Measurements from ENCODE around the gene PTPRA.

The PTPRA gene

DNA sequence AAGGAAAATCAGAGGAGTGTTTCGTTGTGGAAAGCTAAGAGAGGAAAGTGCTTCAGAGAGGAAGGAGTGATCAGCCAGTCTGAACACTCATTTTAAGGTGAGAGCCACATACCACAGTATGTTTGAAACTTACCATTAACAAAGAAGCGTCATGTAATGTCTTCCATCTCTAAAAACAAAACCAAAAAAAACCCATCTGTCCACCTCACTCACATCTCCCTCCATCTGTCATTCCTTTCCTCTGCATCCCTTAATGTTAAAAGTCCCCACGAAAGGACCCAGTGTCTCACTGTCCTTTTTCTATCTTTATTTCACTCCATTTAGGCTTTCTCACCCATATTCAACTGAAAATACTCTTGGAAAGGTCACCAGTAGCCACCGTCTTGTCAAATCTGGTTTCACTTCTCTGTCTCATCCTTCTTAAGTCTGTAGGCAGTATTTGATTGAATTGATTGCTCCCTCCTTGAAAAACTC, 110.8 kb downstream of the PTPRA start:
- DNase-seq (ENCODE audit: low read depth) = no peak
- no peaks in the 10 kb centered on the region for H3K27me3 ChIP-seq (replicated peaks; ENCODE audit: control insufficient read depth, insufficient read depth, low read length)
- H3K4me3 ChIP-seq (ENCODE audit: low read length) = no peak overlapping the region
- no peaks in the 10 kb centered on the region for H3K9me3 ChIP-seq (ENCODE audit: control insufficient read depth, low read length)
- no peak overlapping the region for H3K9ac ChIP-seq (ENCODE audit: low read length)
- peaks cover 24% of the 10 kb centered on the region for H3K36me3 ChIP-seq (ENCODE audit: control insufficient read depth, insufficient read depth, low read length, severe bottlenecking)
- peaks cover 36% of the 10 kb centered on the region for H3K4me1 ChIP-seq (ENCODE audit: control insufficient read depth, insufficient read depth, low read length)

DNA sequence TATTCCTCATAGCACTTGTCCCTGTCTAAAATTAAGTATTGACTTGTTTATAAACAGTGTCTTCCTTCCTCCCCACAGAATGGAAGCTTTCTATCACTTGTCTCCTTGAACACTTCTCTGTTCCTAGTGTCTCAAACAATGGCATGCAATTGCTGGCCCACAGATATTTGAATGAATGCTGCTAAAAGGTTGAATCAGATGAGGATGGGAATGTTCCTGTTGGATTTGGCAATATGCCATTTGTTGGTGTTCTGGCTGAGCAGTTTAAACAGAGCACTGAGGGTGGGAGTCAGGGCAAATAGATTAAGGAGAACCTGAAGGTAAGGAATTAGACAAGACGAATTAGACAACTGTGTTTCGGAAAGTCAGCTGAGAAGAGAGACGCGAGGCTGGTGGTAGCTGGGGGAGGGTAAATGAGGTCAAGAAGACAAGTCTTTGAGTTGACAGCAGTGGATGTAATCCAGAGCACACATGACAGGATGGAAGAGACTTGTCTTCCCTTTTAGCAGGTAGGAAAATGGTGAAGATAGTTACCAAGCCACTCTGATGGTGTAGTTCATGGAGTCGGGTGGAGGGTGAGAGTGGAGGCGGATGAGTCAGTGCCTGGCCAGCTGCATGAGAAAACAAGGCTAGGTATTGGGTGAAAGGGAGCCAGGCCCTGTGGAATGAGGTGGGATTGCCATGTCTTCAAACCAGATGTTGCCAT, 111.8 kb downstream of the PTPRA start:
- peak; percentile 43 for DNase-seq (ENCODE audit: low read depth)
- H3K36me3 ChIP-seq (ENCODE audit: control insufficient read depth, insufficient read depth, low read length, severe bottlenecking) = peaks cover 34% of the 10 kb centered on the region
- peaks cover 36% of the 10 kb centered on the region for H3K4me1 ChIP-seq (ENCODE audit: control insufficient read depth, insufficient read depth, low read length)
- peak overlapping the region; percentile 10 for H3K4me3 ChIP-seq (ENCODE audit: low read length)
- H3K27me3 ChIP-seq (replicated peaks; ENCODE audit: control insufficient read depth, insufficient read depth, low read length) = no peaks in the 10 kb centered on the region
- H3K9me3 ChIP-seq (ENCODE audit: control insufficient read depth, low read length) = no peaks in the 10 kb centered on the region
- H3K9ac ChIP-seq (ENCODE audit: low read length) = no peak overlapping the region

DNA sequence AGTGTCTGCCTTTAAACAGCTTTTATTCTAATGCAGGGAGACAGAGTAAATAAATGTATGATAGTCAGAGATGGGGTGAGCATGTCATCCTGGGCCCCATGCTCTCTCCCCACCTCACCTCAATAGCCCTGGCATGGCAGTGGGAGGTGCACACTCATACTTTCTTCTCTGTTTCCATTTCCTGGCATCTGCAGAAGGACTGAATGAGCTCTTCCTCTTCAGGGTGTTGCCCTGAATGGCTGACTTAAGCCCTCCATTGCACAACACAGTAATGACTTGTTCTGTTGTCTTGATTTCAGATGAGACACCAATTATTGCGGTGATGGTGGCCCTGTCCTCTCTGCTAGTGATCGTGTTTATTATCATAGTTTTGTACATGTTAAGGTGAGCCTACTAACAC, 113.2 kb downstream of the PTPRA start:
- peak; percentile 40 for DNase-seq (ENCODE audit: low read depth)
- Histone ChIP-seq H3K27me3 (replicated peaks; ENCODE audit: control insufficient read depth, insufficient read depth, low read length) (no peaks in the 10 kb centered on the region), H3K36me3 (ENCODE audit: control insufficient read depth, insufficient read depth, low read length, severe bottlenecking) (peaks cover 45% of the 10 kb centered on the region), H3K9me3 (ENCODE audit: control insufficient read depth, low read length) (no peaks in the 10 kb centered on the region), H3K9ac (ENCODE audit: low read length) (no peak overlapping the region), H3K4me1 (ENCODE audit: control insufficient read depth, insufficient read depth, low read length) (peaks cover 36% of the 10 kb centered on the region), H3K4me3 (ENCODE audit: low read length) (no peak overlapping the region)

DNA sequence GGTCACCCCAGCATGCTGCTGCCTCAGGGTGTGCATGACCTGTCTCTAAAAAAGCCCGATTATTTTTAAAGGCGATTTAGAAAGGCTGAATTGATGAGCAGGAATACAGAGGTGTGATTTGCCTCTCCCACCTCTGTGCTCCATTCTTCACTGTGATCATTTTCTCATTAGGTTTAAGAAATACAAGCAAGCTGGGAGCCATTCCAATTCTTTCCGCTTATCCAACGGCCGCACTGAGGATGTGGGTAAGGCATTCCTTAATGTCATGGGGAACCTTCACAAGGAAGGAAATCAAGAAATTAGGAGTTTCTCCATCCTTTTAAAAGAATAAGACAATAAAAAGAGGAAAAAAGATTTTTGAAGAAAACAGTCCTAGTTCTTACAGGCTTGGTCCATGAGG, 114.6 kb downstream of the PTPRA start:
- Histone ChIP-seq H3K4me1 (ENCODE audit: control insufficient read depth, insufficient read depth, low read length) (peaks cover 36% of the 10 kb centered on the region), H3K27me3 (replicated peaks; ENCODE audit: control insufficient read depth, insufficient read depth, low read length) (no peaks in the 10 kb centered on the region), H3K9me3 (ENCODE audit: control insufficient read depth, low read length) (no peaks in the 10 kb centered on the region), H3K4me3 (ENCODE audit: low read length) (no peak overlapping the region), H3K36me3 (ENCODE audit: control insufficient read depth, insufficient read depth, low read length, severe bottlenecking) (peaks cover 56% of the 10 kb centered on the region), H3K9ac (ENCODE audit: low read length) (no peak overlapping the region)
- DNase-seq (ENCODE audit: low read depth) = no peak

DNA sequence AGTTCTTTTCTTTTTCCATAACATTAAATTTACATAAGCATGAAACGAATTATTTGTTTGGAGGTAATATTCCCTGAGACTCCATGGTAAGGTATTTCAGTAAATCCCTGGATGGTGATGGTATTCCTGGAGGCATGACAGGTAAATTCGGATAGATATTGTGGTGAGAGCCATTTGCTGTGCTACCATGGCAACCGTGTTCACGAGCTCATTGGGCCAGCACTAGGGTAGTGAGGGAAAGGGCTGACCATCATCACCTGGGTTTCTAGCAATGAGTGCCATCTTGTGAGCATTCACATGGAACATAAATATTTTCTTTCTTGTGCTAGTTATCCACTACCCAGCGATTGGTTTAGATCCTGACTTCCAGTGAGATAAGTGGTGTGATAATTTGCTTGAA, 118.3 kb downstream of the PTPRA start:
- DNase-seq (ENCODE audit: low read depth) = no peak
- H3K4me1 ChIP-seq (ENCODE audit: control insufficient read depth, insufficient read depth, low read length) = peaks cover 7% of the 10 kb centered on the region
- no peak overlapping the region for H3K4me3 ChIP-seq (ENCODE audit: low read length)
- no peak overlapping the region for H3K9ac ChIP-seq (ENCODE audit: low read length)
- no peaks in the 10 kb centered on the region for H3K9me3 ChIP-seq (ENCODE audit: control insufficient read depth, low read length)
- no peaks in the 10 kb centered on the region for H3K27me3 ChIP-seq (replicated peaks; ENCODE audit: control insufficient read depth, insufficient read depth, low read length)
- peaks cover 88% of the 10 kb centered on the region for H3K36me3 ChIP-seq (ENCODE audit: control insufficient read depth, insufficient read depth, low read length, severe bottlenecking)

DNA sequence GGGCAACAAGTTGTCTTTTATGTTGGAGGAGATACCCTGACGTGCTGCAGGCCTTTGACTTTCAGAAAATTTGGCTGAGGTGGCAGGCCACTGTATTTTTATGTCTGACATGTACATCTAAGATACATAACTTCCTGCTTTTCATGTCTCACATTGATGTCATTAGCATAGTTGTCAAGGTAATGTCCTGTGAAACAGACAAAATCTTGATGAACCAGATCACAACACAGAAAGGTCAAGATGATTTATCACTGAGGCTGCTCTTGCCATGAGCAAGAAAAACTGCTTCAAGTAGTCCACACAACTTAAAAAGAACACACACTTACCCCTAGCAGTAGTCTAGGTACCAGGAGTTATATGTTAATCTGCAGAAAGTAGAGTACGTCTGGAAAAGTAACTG, 120.0 kb downstream of the PTPRA start:
- Histone ChIP-seq H3K9ac (ENCODE audit: low read length) (no peak overlapping the region), H3K36me3 (ENCODE audit: control insufficient read depth, insufficient read depth, low read length, severe bottlenecking) (peaks cover 76% of the 10 kb centered on the region), H3K4me1 (ENCODE audit: control insufficient read depth, insufficient read depth, low read length) (no peaks in the 10 kb centered on the region), H3K27me3 (replicated peaks; ENCODE audit: control insufficient read depth, insufficient read depth, low read length) (no peaks in the 10 kb centered on the region), H3K4me3 (ENCODE audit: low read length) (no peak overlapping the region), H3K9me3 (ENCODE audit: control insufficient read depth, low read length) (no peaks in the 10 kb centered on the region)
- DNase-seq (ENCODE audit: low read depth) = no peak

DNA sequence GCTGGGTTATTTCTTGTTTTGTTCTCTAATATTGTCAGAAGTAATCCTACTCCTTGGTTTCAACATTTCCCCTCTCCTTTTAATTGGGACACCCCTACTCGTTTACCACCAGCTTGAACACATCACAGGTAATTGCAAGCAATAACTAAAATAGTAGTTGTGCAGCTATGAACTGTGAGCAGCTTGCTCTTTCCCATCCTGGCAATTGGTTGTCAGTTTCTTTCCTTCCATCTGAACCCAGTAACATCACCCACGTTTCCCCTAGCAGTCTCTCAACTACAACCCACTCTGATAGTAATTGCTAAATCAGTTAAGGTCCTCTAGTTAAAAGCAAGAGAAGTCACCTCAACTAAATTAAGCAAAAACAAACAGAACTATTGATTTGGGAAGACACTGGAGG, 122.5 kb downstream of the PTPRA start:
- DNase-seq (ENCODE audit: low read depth) = no peak
- H3K9me3 ChIP-seq (ENCODE audit: control insufficient read depth, low read length) = no peaks in the 10 kb centered on the region
- peaks cover 52% of the 10 kb centered on the region for H3K36me3 ChIP-seq (ENCODE audit: control insufficient read depth, insufficient read depth, low read length, severe bottlenecking)
- no peak overlapping the region for H3K4me3 ChIP-seq (ENCODE audit: low read length)
- H3K9ac ChIP-seq (ENCODE audit: low read length) = no peak overlapping the region
- no peaks in the 10 kb centered on the region for H3K4me1 ChIP-seq (ENCODE audit: control insufficient read depth, insufficient read depth, low read length)
- no peaks in the 10 kb centered on the region for H3K27me3 ChIP-seq (replicated peaks; ENCODE audit: control insufficient read depth, insufficient read depth, low read length)

DNA sequence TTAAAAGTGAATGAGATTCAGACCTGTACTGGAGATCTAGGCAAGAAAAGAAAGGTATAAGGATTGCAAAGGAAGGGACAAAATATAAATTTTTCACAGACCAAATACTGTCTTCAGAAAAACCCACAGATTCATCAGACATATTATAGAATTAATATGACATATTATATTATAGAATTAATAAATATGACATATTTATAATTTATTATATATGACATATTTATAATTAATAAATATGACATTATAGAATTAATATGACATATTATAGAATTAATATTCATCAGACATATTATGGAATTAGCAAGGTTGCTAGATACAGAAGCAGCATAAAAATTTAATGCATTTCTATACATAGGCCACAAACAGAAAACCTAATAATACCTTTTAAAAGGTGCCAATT, 125.4 kb downstream of the PTPRA start:
- Histone ChIP-seq H3K36me3 (ENCODE audit: control insufficient read depth, insufficient read depth, low read length, severe bottlenecking) (peaks cover 35% of the 10 kb centered on the region), H3K4me1 (ENCODE audit: control insufficient read depth, insufficient read depth, low read length) (no peaks in the 10 kb centered on the region)
- no peak for DNase-seq (ENCODE audit: low read depth)

DNA sequence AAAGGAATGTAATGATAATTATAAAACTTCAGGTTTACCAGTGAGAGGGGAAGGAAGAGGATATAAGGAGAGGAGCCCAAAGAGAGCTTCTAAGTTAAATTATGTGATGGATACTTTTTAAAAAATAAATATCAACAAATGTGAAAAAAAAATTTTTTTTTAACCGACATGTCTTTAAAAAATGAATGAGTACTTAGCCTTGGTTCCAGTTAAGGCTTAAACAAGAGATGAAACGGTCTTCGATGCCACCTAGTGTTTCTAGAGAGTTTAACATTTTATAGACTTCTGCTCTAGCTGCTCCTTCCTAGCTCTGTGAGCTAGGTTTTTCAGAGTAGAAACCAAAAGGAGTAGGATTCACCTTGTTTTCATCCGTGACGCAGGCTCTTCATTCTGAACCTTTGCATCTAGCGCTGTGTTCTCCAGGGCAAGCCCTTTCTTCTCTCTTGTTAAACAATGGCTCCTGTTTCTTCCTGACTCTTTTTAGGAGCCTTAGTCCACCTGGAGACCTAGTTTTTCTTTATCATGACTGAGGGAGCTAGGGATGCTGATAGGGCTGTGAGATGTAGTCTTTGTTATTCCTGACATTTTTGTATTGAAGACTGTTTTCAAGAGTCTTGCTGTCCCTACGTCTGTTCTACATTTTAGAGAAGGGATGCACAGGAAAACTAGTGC, 127.7 kb downstream of the PTPRA start:
- no peak overlapping the region for H3K4me3 ChIP-seq (ENCODE audit: low read length)
- DNase-seq (ENCODE audit: low read depth) = peak; percentile 7
- H3K9me3 ChIP-seq (ENCODE audit: control insufficient read depth, low read length) = no peaks in the 10 kb centered on the region
- no peak overlapping the region for H3K9ac ChIP-seq (ENCODE audit: low read length)
- H3K36me3 ChIP-seq (ENCODE audit: control insufficient read depth, insufficient read depth, low read length, severe bottlenecking) = peaks cover 32% of the 10 kb centered on the region
- no peaks in the 10 kb centered on the region for H3K27me3 ChIP-seq (replicated peaks; ENCODE audit: control insufficient read depth, insufficient read depth, low read length)
- no peaks in the 10 kb centered on the region for H3K4me1 ChIP-seq (ENCODE audit: control insufficient read depth, insufficient read depth, low read length)

More for the DNA sequence above, 125.4 kb downstream of the PTPRA start:
- no peaks in the 10 kb centered on the region for H3K27me3 ChIP-seq (replicated peaks; ENCODE audit: control insufficient read depth, insufficient read depth, low read length)
- H3K4me3 ChIP-seq (ENCODE audit: low read length) = no peak overlapping the region
- no peaks in the 10 kb centered on the region for H3K9me3 ChIP-seq (ENCODE audit: control insufficient read depth, low read length)
- no peak overlapping the region for H3K9ac ChIP-seq (ENCODE audit: low read length)

DNA sequence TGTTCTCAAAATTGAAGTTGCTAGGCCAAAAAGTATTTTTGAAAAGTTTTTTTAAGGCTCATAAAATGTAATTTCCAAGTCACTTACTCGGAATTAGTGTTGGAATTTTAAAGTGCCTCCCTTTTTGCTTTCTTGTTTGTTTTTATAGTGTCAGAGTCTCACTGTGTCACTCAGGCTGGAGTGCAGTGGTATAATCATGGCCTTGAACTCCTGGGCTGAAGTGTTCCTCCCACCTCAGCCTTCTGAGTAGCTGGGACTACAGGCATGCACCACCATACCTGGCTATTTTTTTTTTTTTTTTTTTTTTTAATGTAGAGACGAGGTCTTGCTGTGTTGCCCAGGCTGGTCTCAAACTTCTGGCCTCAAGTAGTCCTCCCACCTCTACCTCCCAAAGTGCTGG, 130.1 kb downstream of the PTPRA start:
- Histone ChIP-seq H3K27me3 (replicated peaks; ENCODE audit: control insufficient read depth, insufficient read depth, low read length) (no peaks in the 10 kb centered on the region), H3K4me3 (ENCODE audit: low read length) (no peak overlapping the region), H3K9me3 (ENCODE audit: control insufficient read depth, low read length) (no peaks in the 10 kb centered on the region), H3K9ac (ENCODE audit: low read length) (no peak overlapping the region), H3K4me1 (ENCODE audit: control insufficient read depth, insufficient read depth, low read length) (no peaks in the 10 kb centered on the region), H3K36me3 (ENCODE audit: control insufficient read depth, insufficient read depth, low read length, severe bottlenecking) (peaks cover 47% of the 10 kb centered on the region)
- DNase-seq (ENCODE audit: low read depth) = no peak

DNA sequence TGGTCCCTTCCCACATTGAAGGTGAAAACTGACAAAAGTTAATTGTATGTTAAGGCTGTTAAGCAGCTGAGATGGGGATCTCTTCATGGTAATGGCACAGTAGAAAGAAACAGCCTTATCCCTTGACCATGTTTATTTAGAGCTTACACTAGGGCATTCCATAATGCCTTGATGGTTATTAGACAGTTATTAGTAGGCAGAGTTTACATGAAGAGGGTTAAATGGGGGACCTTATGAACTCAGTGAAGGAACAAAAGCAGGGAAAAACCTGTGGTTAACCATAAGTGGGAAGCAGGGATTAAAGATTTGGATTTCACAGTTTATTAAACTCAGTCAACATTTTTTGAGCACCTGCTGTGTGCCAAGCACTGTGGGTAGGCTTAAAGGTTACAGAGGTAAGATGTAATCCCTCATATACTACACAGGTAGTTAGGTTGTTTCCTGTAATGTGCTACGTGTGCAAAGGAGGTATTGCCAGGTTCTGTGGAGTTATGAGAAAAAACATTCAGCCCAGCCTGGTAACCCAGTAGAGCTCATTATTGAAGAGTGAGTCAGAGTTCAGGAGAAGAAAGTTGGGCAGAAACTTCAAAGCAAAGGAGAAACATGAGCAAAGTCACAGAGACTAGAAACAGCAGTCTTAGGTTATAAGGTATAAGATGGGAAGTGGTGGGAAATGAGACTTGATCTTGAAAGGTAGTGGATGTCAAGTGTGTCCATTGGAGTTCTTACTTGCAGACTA, 137.9 kb downstream of the PTPRA start:
- peaks cover 6% of the 10 kb centered on the region for H3K4me1 ChIP-seq (ENCODE audit: control insufficient read depth, insufficient read depth, low read length)
- no peaks in the 10 kb centered on the region for H3K9me3 ChIP-seq (ENCODE audit: control insufficient read depth, low read length)
- peaks cover 83% of the 10 kb centered on the region for H3K36me3 ChIP-seq (ENCODE audit: control insufficient read depth, insufficient read depth, low read length, severe bottlenecking)
- no peak overlapping the region for H3K9ac ChIP-seq (ENCODE audit: low read length)
- no peaks in the 10 kb centered on the region for H3K27me3 ChIP-seq (replicated peaks; ENCODE audit: control insufficient read depth, insufficient read depth, low read length)
- H3K4me3 ChIP-seq (ENCODE audit: low read length) = no peak overlapping the region
- DNase-seq (ENCODE audit: low read depth) = peak; percentile 50
